IMR-90 (cell line): ENCODE data around the gene NCAPH2. TPM values are rescaled to one million over a fixed set of nuclear protein-coding genes. Genes with fewer than 3 reads are reported as not detected.
A peak's percentile ranks its signal among the peaks of the same experiment; 100 is the strongest.

ENCODE experiments used
- ATAC-seq: fragments of 200-7000 bp; cut with Tn5 transposase; 2 replicates; pipeline ENCODE4 v1.9.1; 2020; ENCODE audit warnings: low read depth, mild to moderate bottlenecking, moderate library complexity
- BruUV-seq: library from RNA; stranded (reverse); fragments of 400-500 nt; replicated peaks from 2 replicates; lab custom pipeline; 2021; lab: Mats Ljungman, UMichigan
- CTCF ChIA-PET: fragments of 300-600 bp; formaldehyde crosslinking; extraction: SDS; loops from one replicate; lab custom pipeline; 2021; ENCODE audit warnings: antibody characterized with exemption; lab: Yijun Ruan, JAX
- POLR2A ChIA-PET: fragments of 300-600 bp; sonication (Branson Sonifier 250); formaldehyde crosslinking; loops from one replicate; lab custom pipeline; 2022; ENCODE audit warnings: antibody characterized with exemption; ENCODE audit not compliant: unreplicated experiment; lab: Charles Lee
- DNase-seq: peaks from one replicate; pipeline ENCODE4 v3.0.0; 2013
- H2AFZ ChIP-seq: replicated peaks from 2 replicates; pipeline ENCODE3; 2013; ENCODE audit warnings: low read length, mild to moderate bottlenecking; ENCODE audit not compliant: poor library complexity
- H2AK5ac ChIP-seq: 2 replicates; pipeline ENCODE4 v1.6.1; 2013; ENCODE audit warnings: low read depth, low read length, inconsistent platforms
- H2AK9ac ChIP-seq: replicated peaks from 2 replicates; pipeline ENCODE3; 2013; ENCODE audit warnings: mild to moderate bottlenecking, low read depth, low read length, moderate library complexity; ENCODE audit not compliant: poor library complexity
- H2BK120ac ChIP-seq: 2 replicates; pipeline ENCODE4 v1.6.1; 2013; ENCODE audit warnings: low read depth, low read length, inconsistent platforms
- H2BK15ac ChIP-seq: 3 replicates; pipeline ENCODE4 v1.6.1; 2013; ENCODE audit warnings: low read depth, low read length, inconsistent platforms
- H2BK20ac ChIP-seq: 2 replicates; pipeline ENCODE4 v1.6.1; 2013; ENCODE audit warnings: low read depth, mild to moderate bottlenecking, inconsistent platforms, low read length, moderate library complexity
- H2BK5ac ChIP-seq: 2 replicates; pipeline ENCODE4 v1.6.1; 2013; ENCODE audit warnings: mild to moderate bottlenecking, low read depth, low read length, inconsistent platforms; ENCODE audit not compliant: poor library complexity, severe bottlenecking
- H3K14ac ChIP-seq: replicated peaks from 2 replicates; pipeline ENCODE4 v1.6.1; 2013; ENCODE audit warnings: low read depth, low read length, inconsistent platforms
- H3K18ac ChIP-seq: 2 replicates; pipeline ENCODE4 v1.6.1; 2013; ENCODE audit warnings: low read depth, low read length, control low read depth
- H3K23ac ChIP-seq: 2 replicates; pipeline ENCODE4 v1.6.1; 2013; ENCODE audit warnings: low read depth, low read length, inconsistent platforms
- H3K27ac ChIP-seq: 2 replicates; pipeline ENCODE4 v1.5.1; 2013; ENCODE audit warnings: mild to moderate bottlenecking, control low read depth, low read length; ENCODE audit not compliant: insufficient read depth
- H3K27me3 ChIP-seq: 2 replicates; pipeline ENCODE4 v1.6.1; 2013; ENCODE audit warnings: low read length; ENCODE audit not compliant: control insufficient read depth, insufficient read depth
- H3K36me3 ChIP-seq: 2 replicates; pipeline ENCODE4 v1.6.1; 2013; ENCODE audit warnings: low read length, mixed read lengths; ENCODE audit not compliant: control insufficient read depth, insufficient read depth
- H3K4ac ChIP-seq: 2 replicates; pipeline ENCODE4 v1.6.1; 2013; ENCODE audit warnings: low read depth, low read length, inconsistent platforms
- H3K4me1 ChIP-seq: 2 replicates; pipeline ENCODE4 v1.6.1; 2013; ENCODE audit warnings: low read length, mixed read lengths; ENCODE audit not compliant: control insufficient read depth, insufficient read depth
- H3K4me2 ChIP-seq: 2 replicates; pipeline ENCODE4 v1.6.1; 2013; ENCODE audit warnings: low read depth, mild to moderate bottlenecking, control low read depth, low read length, moderate library complexity
- H3K4me3 ChIP-seq: 2 replicates; pipeline ENCODE4 v1.5.1; 2013; ENCODE audit warnings: low read depth, mild to moderate bottlenecking, control low read depth, low read length, moderate library complexity; ENCODE audit not compliant: insufficient read depth
- H3K56ac ChIP-seq: 2 replicates; pipeline ENCODE4 v1.6.1; 2013; ENCODE audit warnings: low read length, inconsistent platforms; ENCODE audit not compliant: insufficient read depth; ENCODE audit errors: extremely low read depth
- H3K79me1 ChIP-seq, 2 experiments: 2 replicates each; pipeline ENCODE4 v1.6.1; 2013; ENCODE audit warnings: low read length in 2 of 2, inconsistent platforms in 1 of 2, low read depth in 1 of 2
- H3K9ac ChIP-seq: 2 replicates; pipeline ENCODE4 v1.6.1; 2013; ENCODE audit warnings: low read depth, low read length, control low read depth
- H3K9me1 ChIP-seq: 2 replicates; pipeline ENCODE4 v1.6.1; 2013; ENCODE audit warnings: low read length, inconsistent platforms; ENCODE audit not compliant: insufficient read depth
- H3K9me3 ChIP-seq: 2 replicates; pipeline ENCODE4 v1.6.1; 2013; ENCODE audit warnings: low read length; ENCODE audit not compliant: control insufficient read depth, insufficient read depth
- H4K20me1 ChIP-seq: 2 replicates; pipeline ENCODE4 v1.6.1; 2013; ENCODE audit warnings: low read length, inconsistent platforms; ENCODE audit not compliant: insufficient read depth
- H4K5ac ChIP-seq: 2 replicates; pipeline ENCODE4 v1.6.1; 2013; ENCODE audit warnings: mild to moderate bottlenecking, low read depth, low read length, control low read depth
- H4K8ac ChIP-seq, 2 experiments: 2 replicates each; pipeline ENCODE4 v1.6.1; 2013; ENCODE audit warnings: low read depth in 2 of 2, low read length in 2 of 2, control low read depth in 1 of 2, inconsistent platforms in 1 of 2
- H4K91ac ChIP-seq: 2 replicates; pipeline ENCODE4 v1.6.1; 2013; ENCODE audit warnings: low read depth, low read length, inconsistent platforms; ENCODE audit not compliant: insufficient read depth
- CEBPB ChIP-seq: IDR thresholded peaks from 2 replicates; pipeline ENCODE4 v1.6.1; 2012; ENCODE audit warnings: low read depth, low read length, improper control_type of control experiment
- CHD1 ChIP-seq: IDR thresholded peaks from 2 replicates; pipeline ENCODE4 v1.6.1; 2012; ENCODE audit warnings: low read depth, low read length, improper control_type of control experiment
- CTCF ChIP-seq: conservative IDR thresholded peaks from 2 replicates; pipeline ENCODE4 v1.5.1; 2012; ENCODE audit warnings: mild to moderate bottlenecking, low read depth, low read length, improper control_type of control experiment
- ELK1 ChIP-seq: fragments of 150-350 bp; IDR thresholded peaks from 2 replicates; pipeline ENCODE4 v1.6.1; 2016; ENCODE audit warnings: low read depth, mild to moderate bottlenecking, low read length, moderate library complexity, borderline replicate concordance
- FOS ChIP-seq: fragments of 150-350 bp; IDR thresholded peaks from 2 replicates; pipeline ENCODE4 v1.6.1; 2016; ENCODE audit warnings: low read depth, low read length
- MAFK ChIP-seq: IDR thresholded peaks from 2 replicates; pipeline ENCODE4 v1.6.1; 2012; ENCODE audit warnings: low read depth, low read length, improper control_type of control experiment
- POLR2A ChIP-seq: IDR thresholded peaks from 2 replicates; pipeline ENCODE4 v1.6.1; 2012; ENCODE audit warnings: mild to moderate bottlenecking, low read depth, low read length
- RAD21 ChIP-seq: IDR thresholded peaks from 2 replicates; pipeline ENCODE4 v1.6.1; 2012; ENCODE audit warnings: low read length, improper control_type of control experiment
- SMC3 ChIP-seq: fragments of 150-350 bp; IDR thresholded peaks from 2 replicates; pipeline ENCODE4 v1.6.1; 2016; ENCODE audit warnings: low read depth, mild to moderate bottlenecking, antibody characterized with exemption, low read length, moderate library complexity
- USF2 ChIP-seq: fragments of 150-350 bp; IDR thresholded peaks from 2 replicates; pipeline ENCODE4 v1.6.1; 2017; ENCODE audit warnings: mild to moderate bottlenecking, antibody characterized with exemption, low read length, low read depth
- WGBS, 2 experiments: methylation state at CpG; one replicate each; pipeline versions ENCODE4 v1.1.5 to v1.1.7; 2013; ENCODE audit warnings: missing lambda C conversion rate in 2 of 2; ENCODE audit not compliant: insufficient read length in 1 of 2; ENCODE audit errors: extremely low coverage in 2 of 2; 5-methylcytosine and 5-hydroxymethylcytosine counted together
- dilution Hi-C: fragments of 300-500 bp; cut with HindIII; formaldehyde crosslinking; loops from one replicate; pipeline ENCODE4 v1.14.3; 2018; ENCODE audit warnings: low sequenced_read_pairs; ENCODE audit not compliant: unreplicated experiment
- in situ Hi-C: fragments of 300-500 bp; cut with MboI; formaldehyde crosslinking; loops from 3 replicates; pipeline ENCODE4 v1.14.3; 2019; ENCODE audit warnings: low sequenced_read_pairs, inconsistent platforms, mixed read lengths
- intact Hi-C: fragments of 100-400 bp; cut with micrococcal nuclease; formaldehyde crosslinking; loops from 2 replicates; pipeline ENCODE4 v1.10.0; 2022
- polyA plus RNA-seq, 3 experiments: library from polyadenylated mRNA; depleted of rRNA; stranded (reverse); fragments of >200 nt; gene quantifications; 2 replicates each; pipeline ENCODE4 v1.2.3, GENCODE V29; 2012; ENCODE audit warnings: low replicate concordance in 1 of 3
- total RNA-seq: library from RNA; depleted of rRNA; stranded (reverse); fragments of >200 nt; gene quantifications from 2 replicates; pipeline ENCODE4 v1.2.3, GENCODE V29; 2012

Gene NCAPH2
- total and polyA plus RNA-seq, 2 of the 4 experiments (the other 2 are of a cell fraction) = 30.2 to 38.5 TPM

GRCh38 chr22:50523806-50524675, 16.0 kb downstream of the NCAPH2 start:
- TF ChIP-seq SMC3 (no peak), CTCF (no peak), FOS (no peak), CEBPB (no peak), RAD21 (no peak), ELK1 (no peak), MAFK (no peak), POLR2A (no peak), CHD1 (no peak), USF2 (no peak)
- Histone ChIP-seq H2BK5ac (no peak overlapping the region), H3K4me3 (peak overlapping the region; percentile 84), H3K56ac (no peak overlapping the region), H3K18ac (no peak overlapping the region), H2AK5ac (0 out of 2 replicates have a peak overlapping the region, but pooled peaks have one; percentile 52), H3K9me1 (peaks cover 12% of the 10 kb centered on the region), H2AK9ac (peak overlapping the region; percentile 98), H3K9ac (peak overlapping the region; percentile 77), H4K8ac (peak overlapping the region; percentile 37 to 86; a peak in 2 of 4 replicates), H3K27me3 (no peaks in the 10 kb centered on the region), H3K9me3 (no peaks in the 10 kb centered on the region), H4K5ac (no peak overlapping the region), H3K4me1 (peaks cover 13% of the 10 kb centered on the region), H3K14ac (no peak overlapping the region; the same call in 1 of the 2 replicates), H3K79me1 (peaks cover 11 to 40% of the 10 kb centered on the region in 2 experiments), H2BK15ac (no peak overlapping the region), H2BK20ac (no peak overlapping the region), H3K36me3 (peaks cover 30% of the 10 kb centered on the region), H2BK120ac (no peak overlapping the region), H3K23ac (peak overlapping the region; percentile 2; the same call in 1 of the 2 replicates), H2AFZ (no peak overlapping the region), H3K4me2 (peak overlapping the region; percentile 88), H3K27ac (no peak overlapping the region; the same call in 1 of the 2 replicates), H4K91ac (no peak overlapping the region), H4K20me1 (peaks cover 19% of the 10 kb centered on the region), H3K4ac (peak overlapping the region; percentile 40; the same call in 1 of the 2 replicates)
- 89% methylated on average over 20 of the region's 25 CpGs; no CpG with 5 or more reads in 1 of the 2 experiments for WGBS, 2 experiments
- POLR2A ChIA-PET = interaction anchor here (0.6 kb wide), 1 partner anchor 10 kb away, joined by 3 read pairs; no protein-coding TSS in a partner anchor
- intact Hi-C loops = no loop called here
- ATAC-seq = no peak
- dilution Hi-C loops = no loop called here
- CTCF ChIA-PET = interaction anchor here (0.5 kb wide), 1 partner anchor 95 kb away, joined by 3 read pairs; no protein-coding TSS in a partner anchor
- DNase-seq = no peak
- no TSS peak for BruUV-seq
- in situ Hi-C loops = no loop called here
